NCI-H446 (cell line): Measurements from ENCODE around the gene COL18A1.
"Not testable (repeated sequence)": the region's sequence is repeated elsewhere in the genome, so short reads cannot be mapped to it uniquely, and the experiment has no call there.

Experiments
- DNase-seq, 2 experiments: peaks; one replicate each; lab custom pipeline; 2025; lab: John Stamatoyannopoulos, UW

The COL18A1 gene

DNA sequence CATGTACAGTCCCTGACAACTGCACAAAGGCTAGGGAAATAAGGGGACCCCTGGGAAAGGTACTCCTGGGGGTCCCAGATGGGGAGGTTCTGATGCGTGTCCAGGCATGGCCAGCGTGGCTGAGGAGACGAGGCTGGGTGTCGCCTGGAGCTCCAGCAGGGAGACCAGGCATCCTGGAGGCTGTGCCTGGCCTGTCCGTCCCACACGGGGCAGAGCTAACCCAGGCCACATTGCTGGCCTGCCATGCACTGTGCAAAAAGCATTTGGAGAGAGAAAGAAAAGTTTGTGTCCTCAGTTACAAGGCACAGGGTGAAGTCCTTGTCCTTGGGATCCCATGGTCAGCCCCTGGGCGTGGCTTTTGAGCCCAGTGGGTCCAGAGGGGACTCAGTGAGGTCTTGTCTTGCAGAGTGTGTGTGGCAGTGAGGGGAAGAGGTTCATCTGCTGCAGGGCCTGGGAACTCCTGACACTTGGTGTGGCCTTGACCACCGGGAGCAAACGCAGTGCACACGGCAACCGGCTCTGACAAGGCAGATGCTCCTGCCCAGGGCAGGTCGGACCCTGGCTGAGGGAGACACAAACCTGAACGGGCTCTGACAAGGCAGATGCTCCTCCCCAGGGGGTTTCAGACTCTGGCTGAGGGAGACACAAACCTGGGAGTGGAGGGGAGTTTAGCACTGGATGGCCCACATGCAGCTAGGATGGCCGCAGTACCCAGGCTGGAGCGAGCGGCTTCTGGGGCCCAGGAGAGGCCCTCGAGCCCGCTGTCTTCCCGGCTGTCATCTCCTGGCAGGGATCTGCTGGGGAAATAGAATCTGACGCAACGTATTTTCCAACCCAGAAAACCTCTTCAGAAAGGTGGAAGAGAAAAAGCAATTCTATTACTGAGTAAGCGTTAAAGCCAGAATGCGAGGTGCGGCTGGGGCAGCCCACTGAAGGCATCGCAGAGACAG is 37.3 kb upstream of the COL18A1 start:
- no peak for DNase-seq

DNA sequence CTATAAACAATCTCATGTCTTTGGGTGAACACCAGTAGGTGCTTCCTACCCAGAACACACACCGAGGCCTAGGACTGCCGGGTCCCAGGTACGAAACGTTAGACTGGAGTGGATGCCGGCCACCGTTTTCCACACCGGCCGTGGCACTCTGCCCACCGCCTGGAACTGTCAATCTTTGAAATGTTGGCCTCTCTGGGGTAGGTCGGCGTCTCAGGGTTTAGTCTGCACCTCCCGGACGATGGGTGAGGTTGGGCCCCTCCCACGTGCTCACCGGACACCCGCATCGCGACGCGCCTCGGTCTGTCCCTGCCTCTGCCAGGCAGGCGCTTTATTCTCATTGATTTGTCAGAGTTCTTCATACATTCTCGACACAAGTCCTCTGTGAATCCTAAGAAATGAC is 35.9 kb upstream of the COL18A1 start:
- not testable (repeated sequence) for DNase-seq

DNA sequence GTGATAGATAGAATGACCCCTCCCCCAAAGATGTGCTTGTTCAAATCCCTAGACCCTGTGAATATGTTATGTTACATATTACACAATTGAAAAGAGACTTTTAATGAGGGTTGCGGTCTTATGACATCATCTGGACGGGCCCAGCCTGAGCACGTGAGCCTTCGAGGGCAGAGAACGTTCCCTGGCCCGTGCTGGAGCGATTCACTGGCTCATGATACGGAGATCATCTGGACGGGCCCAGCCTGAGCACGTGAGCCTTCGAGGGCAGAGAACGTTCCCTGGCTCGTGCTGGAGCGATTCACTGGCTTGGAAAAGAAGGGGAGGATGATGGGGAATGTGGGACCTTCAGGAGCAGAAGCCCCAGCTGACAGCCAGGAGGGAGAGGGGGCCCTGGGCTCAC is 34.4 kb upstream of the COL18A1 start:
- DNase-seq = no peak

DNA sequence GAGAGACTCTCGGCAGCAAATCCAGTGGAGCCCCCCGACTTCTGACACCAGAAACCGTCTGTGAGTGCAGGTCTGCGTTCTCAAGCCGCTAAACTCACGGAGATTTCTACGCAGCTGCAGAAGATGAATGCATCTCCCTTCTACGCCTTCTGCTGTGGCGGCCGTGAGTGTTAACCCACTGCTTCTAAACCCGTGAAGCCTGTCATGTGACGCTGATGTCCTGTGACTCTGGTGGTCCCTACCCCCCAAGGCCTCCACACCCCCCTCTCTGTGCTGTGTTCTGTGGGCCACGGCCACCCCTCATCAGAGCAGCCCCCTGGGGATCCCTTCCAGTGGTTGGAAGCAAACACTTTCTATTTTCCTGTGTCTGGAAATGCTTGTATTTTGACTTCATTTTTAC is 33.9 kb upstream of the COL18A1 start:
- no peak for DNase-seq

DNA sequence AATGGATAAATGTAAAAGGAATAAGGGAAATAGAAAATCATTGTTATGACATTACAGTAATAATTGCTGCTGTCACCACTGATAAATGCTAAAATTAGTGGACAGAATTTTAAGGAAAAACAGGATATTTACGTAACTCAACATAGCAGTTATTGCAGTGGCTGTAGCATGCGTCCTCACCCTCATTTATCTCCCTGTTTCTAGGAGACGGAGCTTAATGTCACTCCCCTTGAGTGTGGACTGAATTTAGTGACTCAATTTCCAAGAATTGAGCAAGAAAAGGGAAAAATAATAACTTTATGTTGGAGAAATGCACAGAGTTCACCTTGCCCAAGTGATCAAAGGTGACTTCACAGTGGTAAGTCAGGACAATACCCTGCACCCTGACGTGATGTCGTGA is 33.3 kb upstream of the COL18A1 start:
- no peak for DNase-seq

DNA sequence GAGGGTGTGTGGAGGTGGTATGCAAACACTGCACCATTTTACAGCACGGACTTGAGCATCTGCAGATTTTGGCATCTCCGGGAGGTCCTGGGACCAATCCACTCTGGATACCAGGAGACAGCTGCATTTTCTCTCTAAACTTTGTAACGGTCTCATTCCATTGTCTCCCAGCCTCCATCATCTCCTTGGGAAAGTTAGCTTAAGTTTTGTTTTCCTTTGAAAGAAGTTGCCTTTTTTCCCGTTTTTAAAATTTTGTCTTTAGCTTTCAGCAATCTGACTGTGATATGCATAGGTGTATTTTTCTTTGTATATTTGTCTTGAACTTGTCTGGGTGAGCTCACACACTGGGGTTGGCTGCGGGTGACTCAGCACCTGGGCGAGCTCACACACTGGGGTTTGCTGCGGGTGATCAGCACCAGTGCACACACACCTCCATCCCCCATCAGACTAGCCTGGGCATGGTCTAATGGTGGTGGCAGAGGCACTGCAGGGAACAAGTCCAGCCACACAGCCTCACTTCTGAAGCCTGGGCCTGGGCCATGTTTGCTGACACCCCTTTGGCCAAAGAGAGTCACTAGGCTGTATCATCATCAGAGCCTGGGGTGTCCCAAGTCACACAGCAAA is 32.1 kb upstream of the COL18A1 start:
- no peak for DNase-seq

DNA sequence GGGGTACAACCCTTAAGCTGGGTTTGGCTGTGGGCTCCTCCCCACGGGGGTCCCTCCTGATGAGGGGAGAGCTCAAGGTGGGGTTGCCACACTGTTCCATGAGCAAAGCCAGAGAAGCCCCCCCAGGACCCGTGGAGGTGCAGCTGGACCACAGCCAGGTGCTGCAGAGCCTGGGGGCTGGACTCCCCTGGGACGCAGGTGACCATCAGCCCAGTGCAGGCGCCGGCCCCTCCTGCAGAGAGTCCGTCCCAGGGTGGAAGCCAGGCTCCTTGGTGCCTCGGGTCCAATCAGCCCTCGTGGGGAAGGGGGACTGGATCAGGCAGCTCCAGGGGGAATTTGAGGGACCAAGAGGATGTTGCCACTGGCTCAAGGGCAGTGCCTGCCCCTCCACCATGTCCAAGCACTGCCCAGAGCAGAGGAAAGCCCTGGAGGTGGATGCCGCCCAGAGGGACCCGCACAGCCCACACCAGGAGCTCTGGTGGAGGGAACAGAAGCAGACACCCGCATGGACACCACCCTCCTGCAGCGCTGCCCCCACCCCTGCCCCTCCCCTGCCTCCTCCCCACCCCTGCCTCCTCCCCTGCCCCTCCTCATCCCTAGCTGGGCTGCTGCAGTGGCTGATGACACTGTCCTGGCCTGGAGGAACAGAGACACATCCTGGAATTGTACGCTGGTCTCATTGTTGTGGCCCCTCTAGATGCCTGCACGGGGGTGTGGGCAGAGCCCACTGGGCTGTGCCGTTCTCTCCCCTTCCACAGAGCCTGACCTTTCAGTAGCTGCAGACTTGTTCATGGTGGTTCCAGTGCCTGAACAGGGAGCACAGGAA is 30.8 kb upstream of the COL18A1 start:
- no peak for DNase-seq

DNA sequence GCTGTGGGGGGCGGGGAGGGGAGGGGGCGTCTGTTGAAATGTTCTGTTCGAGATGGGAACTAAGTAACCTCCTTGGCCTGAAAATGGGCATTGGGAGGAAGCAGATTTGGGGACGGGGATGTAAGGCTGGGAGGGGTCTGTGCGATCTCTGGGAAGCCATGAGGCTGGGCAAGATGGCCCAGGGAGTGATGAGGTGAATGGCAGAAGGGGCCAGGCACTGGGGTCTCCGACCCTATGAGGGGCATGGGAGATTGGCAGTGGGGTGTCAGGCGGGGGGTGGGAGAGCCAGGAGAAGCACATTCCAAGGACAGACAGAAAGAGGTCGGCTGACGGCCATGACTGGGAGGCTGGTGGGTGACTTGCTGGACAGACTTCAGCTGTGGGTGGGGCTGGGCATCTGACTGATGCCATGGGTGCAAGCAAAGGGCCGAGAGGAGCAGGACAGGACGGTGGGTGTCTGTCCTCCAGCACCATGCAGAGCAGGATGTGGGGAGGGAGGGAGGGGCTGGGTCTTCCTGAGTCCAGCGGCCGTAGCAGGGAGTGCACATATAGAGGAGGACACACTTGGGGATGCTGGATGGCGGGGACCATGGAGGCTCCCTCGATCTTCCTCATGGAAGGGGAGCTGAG is 30.0 kb upstream of the COL18A1 start:
- DNase-seq = no peak

DNA sequence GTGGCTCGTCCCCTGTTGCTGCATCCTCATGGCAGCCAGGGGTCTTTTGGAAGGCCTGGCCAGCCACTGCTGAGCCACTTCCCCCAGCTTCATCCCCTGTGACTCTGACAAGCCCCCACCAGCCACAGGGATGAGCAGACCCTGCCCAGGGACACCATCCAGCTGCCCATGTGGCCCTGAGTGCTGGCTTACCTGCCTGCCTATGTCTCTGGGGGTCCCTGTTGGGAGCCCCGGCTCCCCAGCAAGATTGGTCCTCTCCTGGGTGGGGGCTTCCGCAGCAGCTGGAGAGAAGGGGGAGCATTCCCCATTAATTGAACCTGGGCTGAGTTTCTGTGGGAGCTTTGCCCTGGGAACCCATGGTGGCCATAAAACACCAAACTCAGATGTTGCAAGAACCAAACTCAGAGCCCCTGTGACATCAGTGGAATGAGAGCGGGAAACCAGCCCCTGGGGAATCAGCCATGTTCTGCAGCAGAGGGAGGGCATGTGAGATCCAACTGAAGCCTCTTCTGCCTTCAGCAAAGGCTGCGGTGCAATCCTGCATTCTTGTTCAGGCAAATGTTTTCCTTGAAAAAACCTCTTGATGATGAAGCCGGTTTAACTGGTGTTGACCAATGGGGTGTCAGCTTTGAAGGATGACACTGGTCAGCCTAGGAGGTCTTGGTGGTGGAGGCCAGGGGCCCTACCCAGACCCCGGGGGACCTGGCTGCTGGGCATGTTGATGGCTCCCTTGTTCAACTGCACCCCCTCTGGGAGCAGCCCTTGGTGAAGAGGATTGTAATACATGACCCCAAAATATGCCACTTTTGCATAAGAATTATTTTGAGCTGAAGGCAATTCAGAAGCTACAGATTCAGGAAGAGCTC is 28.3 kb upstream of the COL18A1 start:
- DNase-seq = no peak

DNA sequence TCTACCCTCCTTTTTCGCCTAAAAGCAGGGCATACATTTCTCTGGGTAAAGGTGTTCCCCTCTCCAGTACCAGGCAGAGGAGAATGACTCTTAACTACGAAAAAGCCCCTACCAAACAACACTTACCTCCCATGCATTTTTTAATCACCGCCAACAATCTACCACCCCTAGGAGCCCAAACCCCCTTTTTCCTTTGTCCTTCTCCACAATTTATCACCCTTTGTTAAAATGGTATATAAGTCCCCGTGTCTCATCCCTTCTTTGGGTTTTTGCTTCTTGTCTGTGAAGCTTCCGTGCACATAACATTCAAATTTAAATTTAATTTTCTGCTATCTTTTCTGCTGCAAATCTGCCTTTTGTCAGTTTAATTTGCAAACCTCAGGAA is 27.6 kb upstream of the COL18A1 start:
- no peak for DNase-seq

DNA sequence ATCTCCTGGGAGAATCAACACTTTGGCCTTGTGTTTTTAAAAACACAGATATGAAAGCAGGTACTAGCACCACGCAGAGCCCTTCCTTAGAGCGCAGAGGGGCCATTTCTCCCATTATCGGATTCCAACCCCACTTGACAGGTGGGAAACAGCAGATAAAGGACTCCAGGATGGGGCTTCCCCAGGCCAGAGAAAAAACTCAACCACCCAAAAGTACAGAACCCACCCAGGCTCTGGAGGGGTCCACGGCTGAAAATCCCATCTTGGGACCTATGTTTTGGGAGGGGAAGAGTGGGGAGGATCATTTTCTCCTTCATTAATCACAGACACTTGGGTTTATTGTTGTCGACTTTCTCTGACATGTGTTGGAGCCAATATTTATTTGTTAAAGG is 27.1 kb upstream of the COL18A1 start:
- no peak for DNase-seq

DNA sequence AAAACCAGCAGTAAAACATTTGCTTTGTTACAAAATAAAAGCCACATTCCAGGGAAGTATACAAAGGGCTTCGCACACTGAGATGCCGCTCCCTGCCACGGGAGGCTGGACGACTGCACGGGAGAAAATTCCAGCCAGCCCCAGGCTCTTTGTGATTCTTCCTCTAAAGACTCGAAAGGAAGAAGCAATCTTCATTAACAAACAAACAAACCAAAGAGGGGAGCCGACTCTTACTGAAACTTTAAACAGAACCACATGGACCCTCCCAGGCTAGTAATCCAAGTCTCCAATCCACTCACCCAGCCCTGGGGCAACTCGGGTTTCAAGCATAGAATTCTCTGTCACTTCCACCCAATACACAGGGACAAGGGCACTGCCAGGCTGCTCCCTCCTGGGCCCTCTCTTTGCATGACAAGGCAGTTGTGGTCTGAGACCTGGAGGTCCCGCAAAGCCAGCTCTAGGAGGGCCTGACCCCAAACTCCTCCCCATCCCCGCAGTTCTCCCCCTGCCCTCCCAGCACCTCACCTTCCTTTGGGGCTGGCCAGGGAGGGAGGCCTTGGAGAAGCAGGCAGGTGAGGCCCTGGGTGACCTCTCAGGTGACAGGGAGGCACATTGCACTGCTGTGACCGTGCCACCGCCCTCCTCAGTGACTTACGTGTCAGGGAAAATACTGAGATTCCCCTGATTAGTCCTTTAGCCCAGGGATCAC is 26.6 kb upstream of the COL18A1 start:
- DNase-seq = no peak

DNA sequence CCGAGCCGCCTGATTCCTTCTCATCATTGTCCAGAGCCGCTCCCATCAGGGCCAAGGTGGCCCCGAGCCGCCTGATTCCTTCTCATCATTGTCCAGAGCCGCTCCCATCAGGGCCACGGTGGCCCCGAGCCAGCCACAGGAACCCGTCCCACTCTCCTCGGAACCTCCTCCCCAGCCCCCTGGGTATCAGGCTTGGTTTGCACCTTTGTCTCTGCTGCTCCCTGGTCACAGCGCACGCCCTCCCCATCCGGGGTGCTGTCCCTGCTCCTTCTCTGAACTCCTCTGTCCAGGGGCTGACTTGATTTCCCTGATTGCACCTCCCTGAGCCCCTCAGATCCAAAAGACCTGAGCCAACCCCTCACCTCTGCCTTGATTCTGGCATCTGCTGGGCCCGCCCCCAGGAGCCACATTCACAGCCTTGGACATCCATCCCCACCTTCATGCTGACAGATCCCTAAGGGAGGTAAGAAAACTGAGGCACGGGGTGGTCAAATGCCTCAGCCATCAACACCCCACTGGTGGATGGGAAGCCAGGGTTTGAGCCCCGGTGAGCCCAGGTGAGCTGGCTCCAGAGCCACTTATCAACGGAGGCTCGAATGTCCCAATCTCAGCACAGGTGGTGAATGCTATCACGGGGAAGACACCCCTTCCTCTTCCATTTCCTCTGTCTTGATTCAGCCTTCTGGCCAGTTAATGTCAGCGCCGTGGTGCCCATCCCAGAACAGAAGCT is 25.6 kb upstream of the COL18A1 start:
- no peak for DNase-seq

DNA sequence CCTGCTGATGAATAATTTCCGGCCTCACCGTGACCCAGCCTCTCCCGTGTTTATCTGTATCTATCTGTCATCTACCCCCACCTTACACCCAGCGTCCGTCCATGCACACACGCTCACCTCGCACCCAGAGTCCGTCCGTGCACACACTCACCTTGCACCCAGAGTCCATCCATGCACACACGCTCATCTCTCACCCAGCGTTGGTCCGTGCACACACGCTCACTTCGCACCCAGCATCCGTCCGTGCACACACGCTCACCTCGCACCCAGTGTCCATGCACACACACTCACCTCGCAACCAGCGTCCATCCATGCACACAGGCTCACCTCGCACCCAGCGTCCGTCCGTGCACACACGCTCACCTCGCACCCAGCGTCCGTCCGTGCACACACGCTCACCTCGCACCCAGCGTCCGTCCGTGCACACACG is 25.0 kb upstream of the COL18A1 start:
- DNase-seq = no peak

DNA sequence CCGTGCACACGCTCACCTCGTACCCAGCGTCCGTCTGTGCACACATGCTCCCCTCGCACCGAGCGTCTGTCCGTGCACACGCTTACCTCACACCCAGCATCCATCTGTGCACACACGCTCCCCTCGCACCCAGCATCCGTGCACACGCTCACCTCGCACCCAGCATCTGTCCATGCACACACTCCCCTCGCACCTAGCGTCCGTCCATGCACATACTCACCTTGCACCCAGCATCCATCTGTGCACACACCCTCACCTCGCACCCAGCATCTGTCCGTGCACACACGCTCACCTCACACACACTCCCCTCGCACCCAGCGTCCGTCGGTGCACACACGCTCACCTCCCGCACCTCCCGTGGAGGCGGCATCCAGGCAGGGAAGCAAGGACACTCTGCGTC is 24.4 kb upstream of the COL18A1 start:
- no peak for DNase-seq

DNA sequence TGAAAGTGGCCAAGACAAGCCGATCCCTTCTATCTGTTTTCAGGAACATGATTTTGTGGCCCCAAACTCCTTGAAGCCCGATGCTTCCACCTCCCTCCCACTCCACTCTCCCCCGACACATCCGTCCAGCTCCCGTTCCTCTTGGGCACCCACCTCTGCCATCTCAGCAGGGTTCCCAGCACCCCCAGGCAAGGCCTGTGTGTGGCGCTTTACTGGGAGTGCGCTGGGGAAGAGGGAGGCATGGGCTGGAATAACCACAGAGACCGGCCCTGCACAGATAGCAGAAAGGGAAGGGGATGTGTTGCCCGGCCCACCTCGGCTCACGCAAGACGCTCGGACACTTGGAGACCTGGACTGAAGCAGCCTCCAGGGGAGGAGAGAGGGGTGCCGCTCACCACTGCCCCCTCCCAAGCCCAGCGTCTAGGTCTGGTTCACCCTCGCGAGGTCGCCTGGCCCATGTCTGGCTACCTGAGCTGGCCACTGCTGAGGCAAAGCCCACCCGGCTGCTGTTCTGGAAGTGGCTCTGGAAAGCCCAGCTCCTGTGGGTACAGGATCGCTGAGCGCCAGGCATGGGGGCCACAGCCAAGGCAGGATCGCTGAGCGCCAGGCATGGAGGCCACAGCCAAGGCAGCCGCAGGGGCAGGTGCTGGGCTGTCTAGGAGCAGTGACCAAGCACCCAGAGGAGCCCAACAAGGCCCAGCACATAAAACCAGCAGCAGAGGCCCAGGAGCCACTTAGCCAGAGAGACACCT is 23.8 kb upstream of the COL18A1 start:
- DNase-seq = no peak

DNA sequence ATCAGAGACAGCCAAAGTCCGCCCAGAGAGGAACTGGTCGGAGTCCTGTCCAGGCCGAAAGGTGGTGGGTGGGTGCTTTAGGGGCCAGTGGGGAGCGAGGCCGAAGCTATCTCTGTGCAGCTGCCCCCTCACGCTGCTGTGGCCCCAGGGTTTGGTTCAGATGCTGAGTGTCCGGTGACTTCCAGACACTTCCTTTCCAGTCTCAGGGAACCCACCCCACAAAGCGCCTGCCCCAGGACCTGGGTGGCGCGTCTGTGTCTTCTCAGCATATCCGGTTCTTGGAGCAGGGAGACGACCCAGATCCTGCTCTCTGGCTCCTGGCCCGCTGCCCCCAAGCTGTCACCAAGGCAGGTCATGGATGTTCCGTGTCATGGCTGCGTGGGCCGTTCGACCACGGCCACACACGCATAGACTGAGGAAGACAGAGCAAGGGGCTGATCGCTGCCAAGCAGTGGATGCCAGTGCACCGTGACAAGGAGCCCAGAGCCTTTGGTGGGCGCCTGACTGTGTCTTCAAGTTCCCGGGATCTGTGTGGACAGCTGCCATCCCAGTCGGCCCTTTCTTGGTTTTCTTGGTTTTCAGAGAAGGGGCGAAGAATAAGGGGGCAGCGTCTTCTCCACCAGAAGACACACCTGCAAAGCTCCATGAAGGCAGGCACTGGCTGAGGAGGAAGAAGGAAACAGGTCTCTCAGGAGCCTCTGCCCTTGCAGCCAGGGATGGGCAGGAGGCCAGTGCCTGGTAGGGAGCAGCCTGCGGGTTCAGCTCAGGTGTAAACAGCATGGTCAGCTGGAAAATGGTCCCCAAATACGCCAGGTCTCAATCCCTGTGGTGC is 22.9 kb upstream of the COL18A1 start:
- DNase-seq = no peak

DNA sequence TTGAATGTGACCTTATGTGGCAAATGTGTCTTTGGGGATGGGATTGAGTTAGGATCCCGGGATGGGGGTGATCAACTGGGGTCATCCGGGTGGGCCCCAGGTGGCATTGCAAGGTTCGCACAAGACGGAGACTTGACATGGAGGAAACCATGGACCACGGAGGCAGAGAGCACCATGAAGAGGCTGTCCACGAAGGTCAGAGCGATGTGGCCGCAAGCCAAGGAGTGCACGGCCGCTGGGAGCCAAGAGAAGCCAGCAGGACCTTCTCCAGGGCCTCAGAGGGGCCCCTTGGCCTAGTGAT is 22.3 kb upstream of the COL18A1 start:
- DNase-seq = no peak
